ENCODE data around the gene CDK9.

The CDK9 gene

DNA sequence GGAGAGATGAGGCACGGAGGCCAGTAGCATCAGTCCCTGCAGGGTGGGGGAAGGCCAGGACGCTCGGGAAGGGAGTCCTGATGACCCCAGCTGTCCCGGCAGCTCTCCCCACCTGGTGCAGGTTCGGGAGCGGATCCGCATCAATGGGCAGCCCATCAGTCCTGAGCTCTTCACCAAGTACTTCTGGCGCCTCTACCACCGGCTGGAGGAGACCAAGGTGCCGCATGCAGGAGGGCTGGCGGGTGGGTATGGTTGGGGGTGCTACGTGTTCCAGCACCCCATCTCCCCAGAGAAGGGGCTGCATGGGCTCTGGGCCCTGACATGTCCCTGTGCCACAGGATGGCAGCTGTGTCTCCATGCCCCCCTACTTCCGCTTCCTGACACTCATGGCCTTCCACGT is 21.0 kb downstream of the CDK9 start:
- DNase-seq: no peak

DNA sequence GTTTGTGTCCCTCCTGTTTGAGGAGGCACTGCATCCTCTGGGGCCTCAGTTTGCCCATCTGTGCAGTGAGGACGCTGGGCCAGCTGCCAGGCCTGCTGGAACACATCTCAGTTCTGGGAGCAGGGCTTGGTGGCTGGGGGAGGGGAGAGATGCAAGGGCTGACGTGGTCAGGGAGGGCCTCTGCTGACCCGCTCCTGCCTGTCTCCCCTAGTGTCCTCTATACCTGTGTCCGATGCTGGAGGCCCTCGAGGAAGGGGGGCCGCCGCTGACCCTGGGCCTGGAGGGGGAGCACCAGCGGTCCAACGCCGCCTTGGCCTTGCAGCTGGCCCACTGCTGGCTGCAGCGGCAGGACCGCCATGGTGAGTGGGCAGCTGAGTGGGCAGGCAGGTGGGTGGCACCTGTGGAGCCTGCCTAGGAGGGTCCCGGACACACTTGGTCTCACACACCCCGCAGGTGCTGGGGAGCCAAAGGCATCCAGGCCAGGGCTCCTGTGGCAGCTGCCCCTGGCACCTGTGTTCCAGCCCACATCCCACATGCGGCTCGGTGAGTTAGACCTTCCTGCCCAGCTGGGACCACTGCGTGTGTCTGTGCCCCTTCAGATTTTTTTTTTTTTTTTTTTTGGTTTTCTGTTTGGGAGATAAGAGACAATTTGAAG is 22.6 kb downstream of the CDK9 start:
- DNase-seq: no peak

DNA sequence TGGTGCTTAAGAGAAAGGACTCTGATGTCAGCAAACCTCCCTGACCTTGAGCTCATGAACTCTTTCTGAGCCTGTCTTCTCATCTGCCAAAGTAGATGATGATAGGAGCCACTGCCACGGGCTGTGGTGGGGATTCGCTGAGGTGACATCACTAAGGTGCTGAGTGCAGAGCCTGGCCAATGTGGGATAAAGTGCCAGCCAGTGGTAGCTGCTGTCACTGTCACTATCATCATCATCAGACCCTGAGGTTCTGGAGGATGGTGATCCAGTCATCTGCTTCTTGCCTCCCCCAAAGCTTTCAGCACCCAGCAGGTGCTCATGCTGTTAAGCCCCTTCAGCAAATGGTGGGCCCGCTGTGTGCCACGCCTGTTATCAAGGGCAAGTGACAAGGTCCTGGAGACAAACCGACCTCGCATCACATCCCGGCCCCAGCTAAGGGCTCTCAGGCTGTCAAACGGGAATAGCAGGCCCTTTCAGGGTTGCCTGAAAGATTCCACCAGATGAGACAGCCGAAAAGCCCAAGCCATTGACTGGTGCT is 23.2 kb downstream of the CDK9 start:
- no peak for DNase-seq

DNA sequence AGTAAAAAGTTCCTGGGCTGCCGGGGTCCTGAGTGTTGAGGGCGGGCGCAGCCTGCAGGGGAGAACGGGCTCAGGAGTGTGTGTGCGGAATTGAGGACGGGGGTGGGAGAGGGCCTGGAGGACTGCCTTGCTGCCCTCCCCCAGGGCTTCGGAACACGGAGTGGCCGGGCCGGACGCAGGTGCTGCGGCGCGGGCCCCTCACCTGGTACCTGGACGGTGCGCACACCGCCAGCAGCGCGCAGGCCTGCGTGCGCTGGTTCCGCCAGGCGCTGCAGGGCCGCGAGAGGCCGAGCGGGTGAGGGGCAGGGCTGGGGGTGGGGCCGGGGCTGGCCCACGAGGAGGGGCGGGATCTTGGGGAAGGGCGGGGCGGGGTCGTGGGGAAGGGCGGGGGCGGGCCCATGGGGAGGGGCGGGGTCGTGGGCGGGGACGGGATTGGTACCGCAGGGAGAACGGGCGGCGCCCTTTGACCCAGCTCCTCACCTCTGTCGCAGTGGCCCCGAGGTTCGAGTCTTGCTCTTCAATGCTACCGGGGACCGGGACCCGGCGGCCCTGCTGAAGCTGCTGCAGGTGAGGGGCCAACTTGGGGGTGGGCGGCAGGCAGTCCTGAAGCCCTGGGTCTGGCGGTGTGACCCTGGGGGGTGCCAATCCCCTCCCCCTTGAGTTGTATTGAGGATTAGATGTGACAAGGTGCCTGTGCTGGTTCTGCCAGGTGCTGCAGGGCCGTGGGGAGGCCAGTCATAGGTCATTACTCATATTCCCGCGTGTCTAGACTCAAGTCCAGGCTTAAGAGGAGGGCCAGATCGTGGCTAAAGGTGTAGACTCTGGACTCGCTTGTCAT is 23.9 kb downstream of the CDK9 start:
- DNase-seq: no peak

DNA sequence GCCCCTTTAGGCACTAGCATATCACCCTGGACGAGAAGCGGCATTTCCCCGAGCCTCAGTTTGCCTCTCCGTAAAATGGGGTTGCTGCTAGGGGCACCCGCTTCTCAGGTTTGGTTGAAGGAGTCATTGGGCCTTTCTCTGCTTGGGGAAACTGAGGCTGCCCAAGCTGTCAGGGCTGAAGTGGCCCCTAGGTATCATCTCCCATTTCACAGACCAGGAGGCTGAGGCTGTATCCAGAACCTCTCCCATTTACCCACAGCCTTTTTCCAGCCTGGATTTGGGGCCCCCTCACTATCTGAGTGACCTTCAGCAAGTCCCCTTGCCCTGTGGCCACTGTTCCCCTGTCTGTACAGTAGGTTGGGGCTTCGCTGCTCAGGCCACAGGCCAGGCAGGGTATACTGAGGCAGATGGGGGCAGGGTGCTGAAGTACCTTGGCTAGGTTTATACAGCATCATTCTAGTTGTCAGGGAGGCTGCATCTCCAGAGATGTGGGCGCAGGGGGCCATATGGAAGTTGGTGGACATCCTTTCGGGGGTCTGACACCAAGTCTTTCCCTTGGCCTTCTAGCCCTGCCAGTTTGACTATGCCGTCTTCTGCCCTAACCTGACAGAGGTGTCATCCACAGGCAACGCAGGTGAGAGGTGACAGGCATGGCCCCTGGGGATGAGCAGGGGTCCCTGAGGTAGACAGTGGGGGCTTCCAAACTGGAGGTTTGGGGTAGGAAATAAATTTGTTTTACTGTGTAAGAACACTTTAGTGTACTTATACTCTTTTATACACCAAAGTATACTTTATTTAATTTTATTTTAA is 24.7 kb downstream of the CDK9 start:
- no peak for DNase-seq

DNA sequence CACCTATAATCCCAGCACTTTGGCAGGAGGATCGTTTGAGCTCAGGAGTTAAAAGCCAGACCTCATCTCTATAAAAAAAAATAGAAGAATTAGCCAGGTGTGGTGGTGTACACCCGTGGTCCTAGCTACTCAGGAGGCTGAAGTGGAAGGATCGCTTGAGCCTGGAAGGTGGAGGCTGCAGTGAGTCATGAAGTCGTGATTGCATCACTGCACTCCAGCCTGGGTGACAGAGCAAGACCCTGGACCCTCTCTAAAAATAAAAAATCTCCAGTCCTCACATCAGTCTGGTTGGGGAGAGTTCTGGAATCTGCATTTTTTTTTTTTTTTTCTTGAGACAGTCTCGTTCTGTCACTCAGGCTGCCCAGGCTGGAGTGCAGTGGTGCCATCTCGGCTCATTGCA is 26.2 kb downstream of the CDK9 start:
- DNase-seq: no peak

DNA sequence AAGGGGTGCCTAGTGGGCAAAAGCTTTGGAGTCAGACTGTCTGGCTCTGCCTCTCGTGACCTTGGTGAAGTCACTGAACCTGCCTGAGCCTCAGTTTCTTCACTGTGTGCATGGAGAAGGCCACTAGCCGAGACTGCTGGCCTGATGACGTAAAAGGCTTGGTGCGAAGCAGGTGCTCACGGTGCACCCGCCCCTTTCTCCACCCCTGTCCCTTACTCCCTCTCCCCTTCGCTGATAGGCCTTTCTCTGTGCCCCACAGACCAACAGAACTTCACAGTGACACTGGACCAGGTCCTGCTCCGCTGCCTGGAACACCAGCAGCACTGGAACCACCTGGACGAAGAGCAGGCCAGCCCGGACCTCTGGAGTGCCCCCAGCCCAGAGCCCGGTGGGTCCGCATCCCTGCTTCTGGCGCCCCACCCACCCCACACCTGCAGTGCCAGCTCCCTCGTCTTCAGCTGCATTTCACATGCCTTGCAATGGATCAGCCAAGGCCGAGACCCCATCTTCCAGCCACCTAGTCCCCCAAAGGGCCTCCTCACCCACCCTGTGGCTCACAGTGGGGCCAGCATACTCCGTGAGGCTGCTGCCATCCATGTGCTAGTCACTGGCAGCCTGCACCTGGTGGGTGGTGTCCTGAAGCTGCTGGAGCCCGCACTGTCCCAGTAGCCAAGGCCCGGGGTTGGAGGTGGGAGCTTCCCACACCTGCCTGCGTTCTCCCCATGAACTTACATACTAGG is 27.3 kb downstream of the CDK9 start:
- DNase-seq: no peak

DNA sequence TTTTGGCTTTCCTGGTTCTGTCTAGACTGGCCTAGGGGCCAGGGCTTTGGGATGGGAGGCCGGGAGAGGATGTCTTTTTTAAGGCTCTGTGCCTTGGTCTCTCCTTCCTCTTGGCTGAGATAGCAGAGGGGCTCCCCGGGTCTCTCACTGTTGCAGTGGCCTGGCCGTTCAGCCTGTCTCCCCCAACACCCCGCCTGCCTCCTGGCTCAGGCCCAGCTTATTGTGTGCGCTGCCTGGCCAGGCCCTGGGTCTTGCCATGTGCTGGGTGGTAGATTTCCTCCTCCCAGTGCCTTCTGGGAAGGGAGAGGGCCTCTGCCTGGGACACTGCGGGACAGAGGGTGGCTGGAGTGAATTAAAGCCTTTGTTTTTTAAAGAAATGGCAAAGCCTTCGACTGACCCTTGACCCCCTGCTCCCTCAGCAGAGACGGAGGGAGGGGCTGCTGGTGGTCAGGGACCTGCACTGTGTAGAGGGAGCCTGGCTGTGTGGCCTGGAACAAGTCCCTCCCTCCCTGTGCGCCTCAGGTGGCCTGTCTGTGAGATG is 27.9 kb downstream of the CDK9 start:
- DNase-seq: no peak

DNA sequence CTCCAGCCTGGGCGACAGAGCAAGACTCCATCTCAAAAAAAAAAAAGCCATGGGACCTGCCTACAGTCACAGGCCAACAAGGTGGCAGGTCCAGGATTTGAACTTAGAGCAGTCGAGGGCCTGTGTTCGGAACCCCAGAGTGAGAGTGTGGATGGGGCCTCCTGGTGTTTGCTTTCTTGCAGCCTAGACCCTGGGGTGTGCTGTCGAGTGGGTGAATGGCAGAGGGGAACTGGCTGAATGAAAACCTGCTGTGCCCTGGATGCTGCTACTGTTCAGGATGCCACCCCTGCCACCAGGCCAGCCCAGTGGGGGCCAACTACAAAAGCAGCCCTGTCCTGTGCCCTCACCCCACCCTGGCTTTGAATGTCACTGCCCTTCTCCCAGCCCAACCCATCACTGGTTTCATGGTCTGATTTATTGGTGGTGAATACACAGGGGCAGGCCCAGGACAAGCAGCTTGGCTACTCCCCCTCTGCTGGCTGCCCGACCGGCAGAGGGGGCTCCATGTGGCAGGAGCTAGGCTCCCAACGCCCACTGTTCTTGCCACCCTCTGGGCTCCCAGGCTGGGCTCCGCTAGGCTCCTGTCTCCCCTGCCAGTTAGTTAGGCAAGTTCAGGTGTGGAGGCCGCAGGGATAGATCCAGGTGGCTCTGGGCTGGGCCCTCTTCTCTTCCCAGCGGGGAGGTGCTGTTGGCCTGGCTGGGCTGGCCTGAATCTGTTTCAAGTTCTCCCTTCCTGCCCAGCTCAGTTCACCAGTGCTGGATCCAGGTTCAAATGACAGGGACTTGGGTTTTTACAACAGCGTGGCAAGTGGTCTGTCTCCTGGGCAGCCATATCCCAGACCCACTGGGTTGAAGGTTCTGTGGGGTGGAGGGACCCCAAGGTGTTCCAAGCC is 29.0 kb downstream of the CDK9 start:
- DNase-seq: no peak

DNA sequence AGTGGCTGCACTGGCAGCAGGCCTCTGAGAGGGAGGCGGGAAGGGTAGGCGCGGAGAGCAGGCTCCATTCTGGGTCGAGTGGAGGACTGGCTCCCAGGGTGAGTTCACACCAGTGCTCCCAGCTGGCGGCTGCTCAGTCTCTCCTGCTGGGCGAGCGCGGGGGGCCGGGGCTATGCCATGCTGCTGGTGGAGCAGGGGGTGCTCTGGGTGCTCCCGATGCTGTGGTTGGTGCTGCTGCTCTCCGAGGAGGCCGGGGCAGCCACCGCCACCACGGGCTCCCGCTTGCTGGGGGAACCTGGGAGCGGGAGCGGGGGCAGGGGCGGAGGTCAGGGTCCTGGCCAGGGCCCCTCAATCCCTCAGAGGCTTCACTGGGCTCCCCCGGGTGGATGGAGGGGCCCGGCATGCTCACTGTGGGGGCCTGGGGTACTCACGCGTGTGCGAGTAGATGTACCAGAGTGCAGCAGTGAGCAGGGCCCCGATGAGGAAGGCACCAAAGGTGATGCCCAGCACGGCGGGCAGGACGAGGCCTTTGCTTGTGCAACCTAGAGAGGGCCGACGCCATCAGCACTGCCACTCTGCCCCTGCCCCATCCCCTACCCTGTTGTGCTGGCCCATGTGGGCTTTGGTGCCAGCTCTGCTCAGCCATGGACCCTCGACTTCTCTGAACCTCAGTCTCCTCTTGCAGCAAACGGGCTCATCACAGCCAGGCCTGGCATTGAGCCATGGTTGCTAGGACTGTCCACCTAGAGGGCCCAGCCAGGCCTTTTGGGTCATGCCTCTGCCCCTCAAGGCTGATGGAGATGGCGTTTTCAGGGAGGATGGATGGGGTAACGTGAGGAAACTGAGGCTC is 29.9 kb downstream of the CDK9 start:
- DNase-seq: no peak

DNA sequence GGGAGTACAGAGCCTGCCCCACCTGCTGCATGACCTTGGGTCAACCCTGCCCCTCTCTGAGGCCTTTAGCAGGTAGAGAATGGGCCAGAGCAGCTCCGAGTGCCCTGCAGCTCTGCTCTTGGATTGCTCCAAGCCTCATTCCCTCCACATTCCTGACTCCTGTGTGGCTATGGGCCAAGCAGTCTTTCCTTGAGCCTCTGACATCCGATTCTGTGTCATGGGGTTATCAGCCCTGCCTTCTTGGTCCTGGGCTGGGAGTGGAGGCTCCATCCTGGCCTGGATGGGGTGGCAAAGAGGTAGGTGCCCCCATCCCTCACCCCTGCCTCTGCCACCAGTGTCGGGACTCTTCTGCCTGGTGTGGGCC is 30.5 kb downstream of the CDK9 start:
- no peak for DNase-seq

DNA sequence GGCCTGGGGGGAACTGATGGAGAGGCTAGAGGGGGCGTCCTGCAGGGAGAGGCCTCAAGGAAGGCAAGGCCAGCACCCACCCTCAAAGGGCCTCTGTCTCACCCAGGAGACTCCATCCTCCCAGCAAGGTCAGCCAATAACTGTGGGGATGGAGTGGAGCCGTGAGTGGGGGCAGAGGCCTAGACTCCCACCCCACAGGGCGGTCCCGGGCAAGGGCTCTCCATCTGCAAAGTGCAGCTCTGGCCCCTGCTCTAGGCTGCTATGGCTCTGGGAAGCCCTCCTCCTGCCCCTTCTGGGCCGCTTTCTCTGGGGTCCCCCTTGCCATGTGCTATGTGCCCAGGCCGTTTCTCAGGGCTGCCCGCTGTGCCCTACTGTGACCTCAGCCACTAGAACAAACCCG is 30.9 kb downstream of the CDK9 start:
- no peak for DNase-seq

DNA sequence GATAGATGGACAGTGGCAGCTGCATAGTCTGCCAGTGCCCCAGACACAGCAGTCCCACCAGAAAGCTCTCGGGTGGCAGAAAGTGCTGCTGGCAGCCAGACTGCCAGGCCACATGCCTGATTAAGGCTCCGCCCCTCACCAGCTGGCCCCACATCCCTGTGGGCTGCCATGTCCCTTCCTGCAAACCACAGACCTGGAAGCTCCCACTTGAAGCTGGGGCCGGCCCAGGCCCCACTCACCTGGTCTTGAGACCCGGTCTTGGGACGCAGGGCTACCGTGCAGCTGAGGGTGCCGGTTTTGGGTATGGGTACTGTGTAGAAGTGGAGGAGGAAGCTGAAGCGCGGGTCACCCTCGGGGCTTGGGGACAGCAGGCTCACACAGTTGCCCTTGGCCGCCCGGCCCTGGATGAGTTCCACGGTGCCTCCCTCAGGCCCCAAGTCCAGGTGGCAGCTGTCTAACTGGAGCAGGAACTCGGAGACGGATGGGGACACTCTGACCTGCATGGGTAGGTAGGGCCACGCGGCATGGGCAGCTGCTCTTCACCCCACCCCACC is 32.1 kb downstream of the CDK9 start:
- no peak for DNase-seq

DNA sequence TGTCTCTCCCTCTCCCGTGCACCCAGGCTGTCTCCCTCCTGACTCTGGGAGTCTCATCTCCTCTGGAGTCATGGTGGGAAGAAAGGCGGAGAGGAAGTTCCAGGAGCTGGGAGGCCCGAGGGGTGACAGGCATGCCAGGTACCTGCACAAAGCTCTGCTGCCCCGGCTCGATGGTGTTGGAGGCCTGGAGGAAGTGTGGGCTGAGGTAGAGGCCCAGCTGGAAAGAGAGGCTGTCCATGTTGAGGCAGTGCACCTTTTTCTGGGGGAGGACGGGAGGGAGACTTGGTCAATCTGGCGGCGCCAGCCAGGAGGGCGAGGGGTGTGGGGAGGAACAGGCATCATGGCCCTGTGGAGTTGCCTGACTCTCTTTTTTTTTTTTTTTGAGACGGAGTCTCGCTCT is 32.7 kb downstream of the CDK9 start:
- DNase-seq: no peak

DNA sequence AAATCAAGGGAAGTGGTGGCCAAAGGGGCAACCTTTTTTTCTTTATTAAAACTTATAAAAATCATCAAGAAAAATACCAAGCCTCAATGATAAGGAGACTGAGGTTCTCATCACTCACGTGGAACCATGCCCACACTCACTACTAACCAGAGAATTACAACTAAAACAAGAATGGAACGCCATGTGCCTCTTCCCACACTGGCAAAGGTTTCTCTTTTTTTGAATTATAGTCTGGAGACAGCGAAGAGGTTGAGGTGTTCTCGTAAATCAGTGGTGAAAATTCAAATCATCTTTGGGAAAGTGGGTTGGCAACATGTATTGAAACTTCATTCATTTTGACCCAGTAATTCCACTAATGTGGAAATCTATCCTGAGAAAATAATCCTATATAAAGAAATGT is 36.3 kb downstream of the CDK9 start:
- no peak for DNase-seq

DNA sequence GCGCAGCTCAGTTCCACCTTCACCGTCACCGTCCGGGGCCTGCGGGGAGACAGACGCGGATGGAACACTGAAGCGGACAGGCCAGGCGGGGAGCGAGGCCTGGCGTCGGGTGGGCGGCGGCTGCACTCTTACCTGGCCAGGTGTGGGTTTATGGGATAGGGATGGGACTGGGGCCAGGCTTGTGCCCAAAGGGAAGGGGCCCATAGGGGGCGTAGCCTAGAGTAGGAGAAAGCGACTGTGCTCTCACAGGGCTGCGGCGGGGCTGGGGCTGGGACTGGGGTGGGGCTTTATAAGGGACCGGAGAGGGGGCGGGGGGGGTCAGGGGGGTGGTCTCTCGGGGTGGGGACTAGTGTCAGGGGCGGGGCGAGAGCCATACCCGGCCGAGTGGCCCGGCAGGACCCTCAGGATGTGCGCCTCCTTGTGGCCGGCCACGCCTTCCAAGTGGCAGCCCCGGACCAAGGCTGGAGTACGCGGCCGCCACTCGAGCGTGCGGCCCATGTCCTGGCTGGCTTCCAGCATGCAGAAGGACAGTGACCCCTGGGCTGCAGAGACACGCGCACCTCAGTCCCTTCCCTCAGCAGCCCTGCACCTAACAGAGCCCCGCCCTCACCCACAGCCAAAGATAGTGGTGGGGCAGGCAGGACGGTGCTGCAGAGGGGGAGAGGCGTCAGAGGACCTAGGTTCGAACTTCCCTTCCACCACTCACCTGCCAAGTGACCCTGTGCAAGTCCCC is 39.7 kb downstream of the CDK9 start:
- DNase-seq: no peak

DNA sequence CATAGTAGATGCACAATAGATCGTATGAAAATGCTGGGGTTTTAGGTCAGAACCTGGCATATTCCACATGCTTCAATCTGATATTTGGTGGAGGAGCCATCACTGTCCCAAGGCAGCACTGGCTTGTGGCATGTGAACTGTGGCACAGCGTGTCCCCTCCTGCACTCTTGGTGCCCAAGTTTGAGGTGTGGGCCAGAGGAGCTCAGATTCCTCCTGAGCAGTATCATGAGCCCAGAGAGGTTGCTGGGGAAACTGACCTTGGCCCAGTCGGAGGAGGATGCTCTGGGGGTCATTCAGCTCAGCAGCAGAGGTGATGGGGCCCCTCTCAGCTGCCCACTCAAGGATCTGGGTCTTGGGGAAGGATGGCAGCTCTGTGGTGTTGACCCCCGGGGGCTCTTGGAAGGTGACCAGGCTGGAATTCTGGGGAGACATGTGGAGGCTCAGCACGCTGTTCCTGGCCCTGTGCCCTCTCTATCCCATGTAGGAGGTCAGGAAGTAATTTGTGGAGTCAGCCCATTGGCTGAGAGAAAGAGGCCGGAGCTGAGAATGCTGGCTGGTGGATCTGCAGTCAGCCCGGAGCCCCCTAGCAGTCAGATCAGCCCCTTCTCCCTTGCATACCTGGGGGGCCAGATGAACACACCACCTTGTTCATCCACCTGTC is 40.5 kb downstream of the CDK9 start:
- DNase-seq: no peak

DNA sequence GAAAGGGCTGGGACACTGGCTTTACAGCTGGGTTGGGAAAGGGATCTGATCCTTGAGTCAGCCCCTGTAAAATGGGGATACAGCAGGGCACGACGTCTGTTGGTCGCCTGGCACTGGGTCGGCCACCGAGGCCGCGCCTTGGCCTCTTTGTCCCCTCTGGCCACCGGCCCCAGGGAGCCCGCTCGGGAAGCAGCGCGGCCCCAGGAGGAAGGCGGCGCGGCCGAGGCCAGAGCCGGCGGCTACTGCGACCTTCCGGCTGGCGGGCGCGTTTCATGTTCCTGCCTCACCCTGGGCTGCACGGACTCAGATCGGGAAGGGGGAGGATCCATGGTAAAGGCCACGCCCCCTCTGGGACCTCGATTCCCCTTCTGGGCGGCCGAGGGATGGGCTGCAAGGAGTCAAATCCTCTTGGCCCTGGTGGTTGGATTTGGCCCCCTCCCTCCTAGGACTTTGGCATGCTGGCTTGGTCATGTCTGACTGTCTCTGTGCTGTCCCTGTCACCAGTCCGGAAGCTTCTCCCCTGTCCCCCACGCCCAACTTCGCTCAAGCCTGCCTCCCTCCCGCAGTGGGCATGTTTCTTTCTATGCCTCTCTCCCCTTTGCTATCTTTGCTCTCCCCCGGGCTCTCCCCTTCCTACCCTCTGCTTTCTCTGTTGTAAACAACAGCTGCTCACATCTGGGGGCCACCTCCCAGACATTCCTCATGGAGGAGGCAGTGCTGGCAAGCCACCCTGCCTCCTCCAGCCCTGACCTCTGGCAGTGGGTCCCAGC is 42.6 kb downstream of the CDK9 start:
- DNase-seq: no peak

Data from stimulated activated naive CD4-positive, alpha-beta T cell treated with Interleukin-2 at 50 U/mL for 16 hours (primary cell).